Stimulated activated CD8-positive, alpha-beta memory T cell treated with anti-CD3 and anti-CD28 coated beads, Interleukin-12 subunit alpha, Interleukin-12 subunit beta, amount 100 ng/mL, for 4 hours (primary cell): ENCODE results near the gene RPH3AL.
"Not testable (repeated sequence)": the region's sequence is repeated elsewhere in the genome, so short reads cannot be mapped to it uniquely, and the experiment has no call there.

Source experiments
- DNase-seq: peaks from one replicate; pipeline ENCODE4 v3.0.0-alpha.2; 2020; ENCODE audit warnings: low read depth

RPH3AL gene

DNA sequence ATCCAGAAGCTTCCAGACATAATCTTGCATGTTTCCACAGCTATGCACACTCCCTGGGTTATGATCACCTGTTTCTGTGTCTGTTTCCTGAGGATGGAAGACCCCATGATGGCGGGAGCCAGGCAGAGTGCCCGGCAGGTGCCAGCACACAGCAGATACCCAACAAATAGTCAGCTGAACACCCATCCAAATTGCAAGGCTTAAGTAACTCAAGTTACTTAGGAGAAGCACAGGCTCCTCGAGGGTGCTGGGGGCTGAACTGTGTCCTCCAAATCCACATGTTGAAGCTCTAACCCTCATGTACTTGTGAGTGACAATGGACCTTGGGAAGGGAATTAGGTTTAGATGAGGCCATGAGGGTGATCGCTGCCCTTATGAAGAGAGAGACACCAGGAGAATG, 91.7 kb downstream of the RPH3AL start:
- no peak for DNase-seq

DNA sequence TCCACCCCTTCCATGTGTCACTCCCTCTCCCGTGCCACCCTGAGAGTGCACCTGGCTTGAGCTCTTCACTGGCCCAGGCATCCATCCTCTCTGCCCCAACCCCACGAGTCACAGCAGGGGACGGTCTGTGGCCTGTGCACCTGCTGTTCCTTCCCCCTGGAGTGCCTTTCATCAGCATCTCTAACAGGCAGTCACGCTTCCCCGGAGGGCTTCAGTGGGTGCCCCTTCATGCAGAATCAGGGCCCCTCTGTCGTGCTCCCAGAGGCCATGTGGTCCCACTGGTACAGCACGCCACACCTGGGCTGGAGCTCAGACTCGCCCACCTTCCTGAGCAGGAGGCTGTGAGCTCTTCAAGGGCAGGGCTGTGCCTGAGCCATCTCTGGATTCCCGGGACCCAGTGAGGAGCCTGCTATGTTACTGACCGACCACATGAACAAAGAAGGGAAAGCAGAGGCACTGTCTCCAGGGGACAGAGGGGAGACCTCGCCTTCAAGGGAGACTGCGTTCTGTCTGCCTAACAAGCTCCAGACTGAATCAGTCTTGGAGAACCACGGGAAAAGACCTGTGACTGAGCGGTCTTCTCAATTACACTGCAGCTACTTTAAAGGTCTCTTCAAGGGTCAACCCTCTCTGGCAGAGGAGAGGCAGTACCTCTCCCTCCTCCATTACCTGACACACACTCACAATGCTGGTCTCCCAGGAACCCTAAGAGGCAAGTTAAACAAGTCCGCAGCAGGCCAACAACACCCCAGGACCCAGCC, 92.4 kb downstream of the RPH3AL start:
- no peak for DNase-seq

DNA sequence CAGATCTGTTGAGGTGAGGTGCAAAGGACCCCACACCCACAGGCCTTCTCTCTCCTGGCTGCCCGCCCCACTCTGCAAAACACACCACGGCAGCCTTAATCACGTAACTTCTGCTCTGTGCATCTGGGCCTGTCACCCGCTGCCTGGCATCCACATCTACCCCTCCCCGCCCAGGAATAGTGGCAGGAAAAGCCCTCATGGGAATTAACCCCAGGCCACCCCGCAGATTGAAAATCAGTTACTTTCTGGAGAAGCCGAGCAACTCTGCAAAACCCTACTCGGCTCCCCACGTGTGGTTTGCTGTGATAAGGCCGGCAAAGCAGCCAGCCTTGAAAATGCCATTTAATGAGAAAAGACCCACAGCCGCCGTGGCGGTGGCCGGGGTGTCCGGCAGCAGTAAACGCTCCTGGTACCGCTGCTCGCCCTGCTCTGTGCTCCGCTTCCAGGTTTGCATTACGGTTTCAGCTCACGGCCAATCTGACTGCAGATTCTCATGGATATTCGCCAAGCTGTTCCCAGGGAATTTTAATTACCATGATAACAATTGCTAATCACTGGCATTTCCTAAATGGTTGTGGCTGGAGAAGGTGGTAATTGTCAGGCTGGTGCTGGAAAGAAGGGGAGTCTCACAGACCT, 93.1 kb downstream of the RPH3AL start:
- DNase-seq: no peak

DNA sequence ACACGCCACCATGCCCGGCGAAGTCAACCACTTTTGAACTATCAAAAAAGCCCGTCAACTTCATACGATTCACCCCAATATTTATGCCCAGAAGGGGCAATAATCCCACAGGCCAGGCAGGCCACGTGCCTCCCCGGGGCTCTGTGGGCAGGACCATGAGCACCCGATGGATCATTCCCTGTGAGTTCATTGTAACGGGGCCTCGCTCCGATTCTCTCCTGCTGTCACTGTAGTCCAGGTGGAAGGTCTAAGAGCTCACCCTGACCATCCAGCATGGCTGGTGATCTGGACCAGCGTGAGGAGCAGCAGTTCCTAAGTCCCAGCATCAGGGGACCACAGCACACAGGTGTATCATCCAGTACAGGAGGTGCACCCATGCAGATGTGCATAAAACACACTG, 93.7 kb downstream of the RPH3AL start:
- no peak for DNase-seq

DNA sequence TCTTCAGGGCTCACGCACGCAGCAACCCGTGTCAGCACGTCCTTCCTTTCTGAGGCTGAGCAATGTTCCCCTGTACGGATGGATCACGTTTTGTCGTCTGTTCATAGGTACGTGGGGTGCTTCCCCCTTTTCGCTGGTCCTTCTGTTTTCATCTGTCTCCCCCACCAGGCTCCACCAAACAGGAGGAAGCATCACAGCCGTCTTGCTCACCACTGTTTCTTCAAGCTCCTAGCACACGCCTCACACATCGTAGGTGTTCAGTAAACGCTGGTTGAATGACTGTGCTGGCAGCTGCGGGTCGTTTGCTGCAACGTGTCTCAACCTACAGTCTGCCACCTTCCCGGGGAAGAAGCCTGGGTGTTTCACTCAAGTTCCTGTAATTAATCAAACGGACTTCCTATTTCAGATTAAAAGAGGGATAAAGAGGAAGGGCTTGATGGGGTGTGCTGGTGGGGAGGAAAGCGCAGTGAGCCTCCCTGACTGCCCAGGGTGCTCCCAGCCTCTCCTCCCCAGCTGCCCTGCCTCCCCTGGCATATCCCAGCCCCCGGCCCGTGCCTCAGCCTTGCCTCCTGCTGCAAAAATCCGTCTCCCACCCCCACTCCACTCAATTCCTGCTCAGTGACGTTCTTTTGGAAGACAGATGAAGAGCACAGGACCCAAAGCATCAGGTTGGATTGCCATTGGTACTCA, 94.4 kb downstream of the RPH3AL start:
- DNase-seq: no peak

DNA sequence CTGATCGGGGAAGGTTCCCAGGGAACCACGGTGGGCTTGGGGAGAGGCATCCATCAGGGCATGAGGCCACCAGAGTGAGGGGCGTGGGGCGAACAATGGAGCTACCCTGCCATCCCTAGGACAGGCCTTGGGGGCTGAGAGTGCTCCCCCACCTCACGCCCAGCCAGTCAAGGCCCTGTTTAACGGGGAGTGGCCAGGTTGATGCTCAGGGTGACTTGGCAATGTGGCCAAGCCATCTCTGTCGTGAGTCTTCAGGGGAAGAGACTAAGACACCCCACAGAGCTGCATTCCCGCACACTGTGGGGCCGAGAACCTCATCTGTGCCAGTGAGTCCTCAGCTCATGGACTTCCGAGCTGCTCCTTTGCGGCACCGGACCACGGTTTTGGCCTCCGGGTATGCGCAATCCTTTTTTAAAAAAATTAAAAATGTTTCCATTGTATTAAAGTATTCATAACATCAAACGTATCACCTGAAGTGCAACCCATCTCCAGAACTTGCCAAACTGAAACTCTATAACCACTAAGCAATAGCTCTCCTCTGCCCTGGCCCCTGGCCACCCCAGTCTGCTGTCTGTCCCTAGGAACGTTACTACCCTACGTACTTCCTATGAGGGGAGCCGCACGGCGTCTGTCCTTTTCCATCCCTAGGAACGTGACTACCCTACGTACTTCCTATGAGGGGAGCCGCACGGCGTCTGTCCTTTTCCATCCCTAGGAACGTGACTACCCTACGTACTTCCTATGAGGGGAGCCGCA, 99.3 kb downstream of the RPH3AL start:
- no peak for DNase-seq

DNA sequence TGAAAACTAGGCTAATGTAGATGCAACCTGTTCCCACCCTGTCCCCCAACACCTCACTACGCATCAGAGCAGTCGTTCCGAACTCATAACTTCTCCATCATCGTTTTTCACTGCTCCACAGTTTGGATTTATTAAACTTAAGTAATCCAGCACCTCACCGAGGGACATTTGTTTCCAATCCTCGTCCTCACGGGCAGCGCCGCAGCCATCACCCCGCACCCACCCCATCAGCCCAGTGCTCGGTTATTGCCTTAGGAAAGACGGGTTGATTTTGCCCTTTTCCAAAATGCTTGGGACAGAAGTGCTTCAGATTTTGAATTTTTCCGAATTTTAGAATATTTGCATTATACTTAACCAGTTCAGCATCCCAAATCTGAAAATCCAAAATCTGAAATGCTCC, 100.2 kb downstream of the RPH3AL start:
- DNase-seq: no peak

DNA sequence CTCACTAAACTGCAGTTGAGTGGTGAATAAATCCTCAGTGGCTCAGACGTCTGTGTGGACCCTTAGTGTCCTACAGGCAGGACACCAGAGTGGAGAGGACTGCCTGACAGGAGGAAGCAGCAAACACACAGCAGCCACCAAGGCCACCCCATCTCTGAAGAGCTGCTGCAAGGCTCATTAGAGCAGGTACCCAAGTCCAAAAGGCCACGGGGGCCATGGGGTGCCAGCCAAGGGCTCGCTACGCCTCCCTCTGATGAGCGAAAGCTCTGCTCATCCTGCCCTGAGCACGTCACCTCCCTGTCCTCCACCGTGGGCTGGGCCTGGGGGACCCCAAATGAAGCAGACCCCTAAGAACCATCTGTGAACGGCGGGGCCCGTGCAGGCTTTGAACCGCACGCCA, 101.1 kb downstream of the RPH3AL start:
- no peak for DNase-seq

DNA sequence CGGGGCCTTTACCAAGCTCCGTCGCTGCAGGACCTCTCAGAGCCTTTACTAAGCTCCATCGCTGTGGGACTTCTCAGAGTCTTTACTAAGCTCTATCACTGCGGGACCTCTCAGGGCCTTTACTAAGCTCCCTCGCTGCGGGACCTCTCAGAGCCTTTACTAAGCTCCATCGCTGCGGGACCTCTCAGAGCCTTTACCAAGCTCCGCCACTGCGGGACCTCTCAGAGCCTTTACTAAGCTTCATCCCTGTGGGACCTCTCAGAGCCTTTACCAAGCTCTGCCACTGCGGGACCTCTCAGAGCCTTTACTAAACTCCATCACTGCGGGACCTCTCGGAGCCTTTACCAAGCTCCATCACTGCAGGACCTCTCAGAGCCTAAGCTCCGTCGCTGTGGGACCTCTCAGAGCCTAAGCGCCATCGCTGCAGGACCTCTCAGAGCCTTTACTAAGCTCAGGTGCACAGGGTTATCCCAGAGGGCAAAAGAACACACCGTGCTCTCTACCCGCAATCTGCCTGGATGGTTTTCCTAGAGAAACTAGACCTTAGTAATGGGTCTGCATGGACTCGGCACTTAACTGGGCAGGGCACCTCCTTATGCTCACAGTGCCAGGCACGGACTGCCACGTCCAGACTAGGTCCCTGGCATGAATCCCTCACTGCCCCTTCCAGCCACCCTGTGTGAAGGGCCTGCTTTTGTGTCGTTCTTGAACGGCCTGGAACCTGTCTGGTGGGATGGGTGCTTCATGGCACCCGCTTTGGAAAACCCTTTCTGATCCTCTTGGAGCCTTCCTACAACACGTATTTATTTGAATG, 101.9 kb downstream of the RPH3AL start:
- DNase-seq: no peak

DNA sequence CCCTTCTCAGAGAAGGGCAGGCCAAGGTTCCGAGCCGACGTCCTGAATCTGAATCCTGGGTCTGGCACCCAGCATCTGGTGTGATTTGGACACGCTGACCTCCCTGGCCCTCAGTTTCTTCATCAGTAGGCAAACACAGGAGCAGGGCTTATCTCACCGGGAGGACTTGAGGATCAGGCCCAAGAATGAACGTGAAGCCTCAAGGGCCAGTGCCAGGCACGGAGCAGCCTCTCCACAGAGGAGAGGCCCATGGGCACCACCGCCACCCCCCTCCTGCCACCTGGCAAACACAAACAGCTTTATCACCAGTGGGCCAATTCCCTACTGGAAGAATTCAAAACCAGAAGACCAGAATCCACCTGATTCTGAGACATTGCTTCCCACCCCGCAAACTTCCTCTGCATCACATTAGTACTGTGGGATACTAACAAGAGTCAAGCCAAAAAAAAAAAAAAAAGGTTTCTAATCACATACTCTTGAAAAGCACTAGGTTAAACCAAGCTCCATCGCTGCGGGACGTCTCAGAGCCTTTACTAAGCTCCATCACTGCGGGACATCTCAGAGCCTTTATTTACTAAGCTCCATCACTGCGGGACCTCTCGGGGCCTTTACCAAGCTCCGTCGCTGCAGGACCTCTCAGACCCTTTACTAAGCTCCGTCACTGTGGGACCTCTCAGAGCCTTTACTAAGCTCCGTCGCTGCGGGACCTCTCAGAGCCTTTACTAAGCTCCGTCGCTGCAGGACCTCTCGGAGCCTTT, 103.2 kb downstream of the RPH3AL start:
- DNase-seq: no peak

DNA sequence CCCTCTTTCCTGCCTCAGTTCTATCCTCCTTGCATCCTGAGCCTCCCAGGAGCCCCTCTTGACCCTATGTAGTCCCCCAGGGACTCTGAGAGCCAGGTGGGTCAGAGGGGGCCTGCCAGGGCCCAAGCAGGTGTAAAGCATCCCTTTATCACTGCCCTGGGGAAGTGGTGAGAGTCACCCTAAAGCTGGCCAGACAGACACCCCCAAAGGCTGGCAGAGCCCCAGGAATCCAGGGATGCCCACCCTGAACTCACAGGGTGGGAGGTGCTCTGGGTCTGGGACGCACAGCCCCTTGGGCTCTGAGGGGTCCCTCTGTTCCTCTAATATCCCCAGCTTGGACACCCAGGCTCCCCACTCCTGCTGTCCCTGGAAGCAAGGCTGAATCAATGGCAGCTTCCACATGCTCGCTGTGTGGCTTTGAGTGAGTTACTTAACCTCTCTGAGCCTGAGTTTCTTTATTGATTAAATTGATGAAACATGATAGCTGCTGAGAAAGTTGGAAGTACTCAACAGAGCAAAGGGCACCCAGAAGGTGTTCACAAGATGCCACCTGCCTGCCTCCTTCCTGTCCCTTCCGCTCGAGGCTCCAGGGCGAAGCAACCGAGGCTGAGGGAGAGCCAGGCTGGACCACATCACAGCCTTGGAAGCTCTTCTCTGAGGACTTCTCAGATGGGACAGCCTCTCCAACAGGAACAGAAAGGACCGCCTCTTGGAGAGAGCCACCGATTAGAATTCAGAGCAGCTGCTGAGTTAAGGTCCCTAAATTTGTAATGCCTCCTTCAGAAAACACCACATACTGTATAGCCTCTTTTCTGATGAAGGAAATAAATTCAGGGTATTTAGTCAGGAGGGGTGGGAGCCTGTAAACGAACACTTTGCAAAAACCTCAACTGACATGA, 104.0 kb downstream of the RPH3AL start:
- DNase-seq: no peak

DNA sequence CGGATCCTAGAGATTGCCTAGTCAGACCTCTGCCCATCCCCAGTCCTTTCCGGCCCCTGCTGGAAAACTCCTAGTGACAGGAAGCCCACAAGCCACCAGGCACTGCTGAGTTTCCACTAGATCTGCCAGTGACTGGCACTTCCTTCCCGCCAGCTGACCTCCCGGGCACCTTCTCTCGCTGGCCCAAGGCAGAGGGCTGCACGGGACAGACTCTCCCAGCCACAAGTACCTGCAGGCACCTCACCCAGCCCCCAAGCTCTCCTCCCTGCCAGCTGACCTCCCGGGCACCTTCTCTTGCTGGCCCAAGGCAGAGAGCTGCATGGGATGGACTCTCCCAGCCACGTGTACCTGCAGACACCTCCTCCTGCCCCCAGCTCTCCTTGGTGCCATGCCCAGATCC, 104.8 kb downstream of the RPH3AL start:
- DNase-seq: no peak

DNA sequence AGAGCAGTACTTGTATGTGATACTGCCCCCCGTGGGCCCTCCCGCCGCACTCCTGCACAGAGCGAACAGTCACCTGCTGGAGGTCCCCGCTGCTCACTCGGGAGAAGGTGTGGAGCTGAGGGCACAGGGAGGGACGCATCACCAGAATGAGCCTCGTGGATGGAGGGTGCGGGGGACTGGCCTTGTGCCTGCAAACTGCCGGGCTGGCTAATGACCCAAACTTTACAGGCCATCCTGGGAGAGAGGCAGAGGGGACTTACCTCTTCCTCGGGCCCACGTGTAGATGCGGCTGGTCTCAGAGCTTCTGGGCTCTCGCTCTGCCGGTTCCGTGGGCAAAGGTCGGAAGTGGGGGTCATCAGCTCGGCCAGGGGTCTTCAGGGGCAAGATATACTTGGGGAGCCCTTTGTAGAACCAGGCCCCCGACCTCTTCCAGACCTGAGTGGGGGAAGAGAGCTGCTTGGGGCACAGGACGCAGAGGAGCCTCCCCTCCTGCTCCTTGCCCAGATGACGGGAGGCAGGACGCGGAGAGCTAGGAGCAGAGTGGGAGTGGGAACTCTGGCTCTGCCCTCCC, 105.7 kb downstream of the RPH3AL start:
- DNase-seq: no peak

DNA sequence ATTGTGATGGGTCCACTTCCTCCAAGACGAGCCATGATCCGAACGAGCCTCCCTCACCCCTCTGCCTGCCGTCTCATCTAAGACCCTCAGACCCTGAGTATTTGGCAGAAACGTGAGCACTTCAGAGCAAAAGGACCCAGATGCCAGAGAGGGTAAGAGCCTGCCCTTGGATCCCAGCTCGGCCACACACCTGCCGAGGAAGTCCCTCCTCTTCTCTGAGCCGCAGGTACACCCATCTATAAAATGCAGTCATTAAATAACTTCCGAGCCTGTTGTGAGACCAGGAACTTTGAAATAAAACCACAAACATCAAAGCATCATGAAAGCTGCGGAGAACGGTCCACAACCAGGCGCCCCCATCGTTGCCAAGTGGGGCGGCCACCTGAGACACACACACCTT, 106.4 kb downstream of the RPH3AL start:
- DNase-seq: no peak

DNA sequence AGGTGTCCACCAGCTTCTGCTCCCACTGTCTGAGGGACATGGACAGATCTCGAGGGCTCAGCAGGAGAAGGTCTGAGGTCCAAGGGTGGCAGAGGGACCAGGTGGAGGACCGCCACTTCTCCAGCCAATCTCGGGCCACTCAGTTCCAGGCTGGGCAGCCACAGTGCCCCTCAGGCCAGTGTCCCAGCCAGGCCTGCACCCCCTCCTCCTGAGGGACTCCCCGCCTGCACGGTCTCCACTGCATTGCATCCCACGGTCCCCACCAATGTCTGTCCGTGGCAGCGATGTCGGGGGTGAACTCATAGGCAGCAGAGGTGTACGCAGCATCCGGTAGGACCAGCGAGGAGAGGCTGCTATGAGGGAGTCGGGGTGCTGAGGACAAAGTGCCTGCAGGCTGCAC, 107.0 kb downstream of the RPH3AL start:
- DNase-seq: no peak

DNA sequence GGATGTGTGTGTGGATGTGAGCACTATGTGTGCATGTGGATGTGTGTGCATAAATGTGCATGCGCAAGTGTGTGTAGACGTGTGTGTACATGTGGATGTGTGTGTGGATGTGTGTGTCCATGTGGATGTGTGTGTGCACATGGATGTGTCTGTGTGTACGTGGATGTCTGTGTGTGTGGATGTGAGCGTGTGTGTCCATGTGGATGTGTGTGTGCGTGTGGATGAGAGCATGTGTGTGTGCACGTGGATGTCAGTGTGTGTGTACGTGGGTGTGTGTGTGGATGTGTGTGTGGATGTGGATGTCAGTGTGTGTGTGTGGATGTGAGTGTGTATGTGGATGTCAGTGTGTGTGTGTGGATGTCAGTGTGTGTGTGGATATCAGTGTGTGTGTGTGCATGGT, 107.6 kb downstream of the RPH3AL start:
- DNase-seq: no peak

DNA sequence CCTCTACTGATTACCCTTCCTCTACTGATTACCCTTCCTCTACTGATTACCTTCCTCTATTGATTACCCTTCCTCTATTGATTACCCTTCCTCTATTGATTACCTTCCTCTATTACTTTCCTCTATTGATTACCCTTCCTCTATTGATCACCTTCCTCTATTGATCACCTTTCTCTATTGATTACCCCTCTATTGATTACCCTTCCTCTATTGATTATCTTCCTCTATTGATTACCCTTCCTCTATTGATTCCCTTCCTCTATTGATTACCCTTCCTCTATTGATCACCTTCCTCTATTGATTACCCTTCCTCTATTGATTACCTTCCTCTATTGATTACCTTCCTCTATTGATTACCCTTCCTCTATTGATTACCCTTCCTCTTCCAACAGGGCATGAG, 108.7 kb downstream of the RPH3AL start:
- not testable (repeated sequence) for DNase-seq

DNA sequence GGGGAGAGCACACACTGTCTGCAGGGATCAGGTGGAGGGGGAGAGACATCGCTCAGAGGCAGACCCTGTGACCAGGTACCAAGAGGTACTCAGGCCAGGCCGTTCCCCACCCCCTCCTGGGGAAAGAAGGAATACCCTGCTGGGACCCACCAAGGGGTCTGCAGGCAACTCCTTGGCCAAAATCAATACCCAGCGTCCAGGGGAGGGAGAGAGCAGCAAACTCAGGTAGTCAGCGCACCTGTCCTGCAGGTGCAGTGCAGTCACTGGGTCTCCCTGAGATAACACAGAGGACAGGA, 113.7 kb downstream of the RPH3AL start:
- DNase-seq: no peak

DNA sequence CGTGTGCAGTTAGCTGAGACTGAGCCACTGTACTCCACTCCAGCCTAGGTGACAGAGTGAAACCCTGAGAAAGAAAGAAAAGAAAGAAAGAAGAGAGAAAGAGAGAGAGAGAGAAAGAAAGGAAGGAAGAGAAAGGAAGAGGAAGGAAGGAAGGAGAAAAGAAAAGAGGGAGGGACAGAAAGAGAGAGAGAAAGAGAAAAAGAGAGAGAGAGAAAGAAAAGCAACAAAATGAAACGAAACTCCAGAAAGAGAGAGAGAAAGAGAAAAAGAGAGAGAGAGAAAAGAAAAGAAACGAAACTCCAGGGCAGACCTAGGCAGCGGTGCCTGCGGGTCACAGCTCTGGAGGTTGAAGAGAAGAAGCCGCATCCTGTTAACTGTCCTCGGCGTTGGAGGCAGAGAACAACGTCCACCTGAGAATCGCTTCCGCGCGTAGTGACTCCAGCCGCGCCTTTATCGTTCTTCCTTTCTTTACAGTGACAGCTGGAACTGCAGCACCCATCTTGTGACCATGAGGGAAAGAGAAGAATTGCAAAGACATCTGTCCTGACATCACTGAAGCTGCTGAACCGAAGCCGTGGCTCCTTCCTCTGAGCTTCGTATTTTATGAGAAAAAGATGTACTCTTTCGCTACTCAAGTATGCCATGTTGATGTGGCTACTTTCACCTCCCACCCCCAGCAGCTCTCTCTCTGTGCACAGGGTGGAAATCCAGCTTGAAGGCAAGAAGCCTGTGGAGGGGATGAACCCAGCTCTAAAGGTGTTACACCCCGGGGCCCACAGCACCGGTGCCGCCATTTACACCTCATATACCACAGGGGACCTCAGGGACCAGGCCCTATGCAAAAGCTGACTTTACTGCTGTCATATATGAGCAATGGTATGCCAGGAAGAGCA, 114.3 kb downstream of the RPH3AL start:
- no peak for DNase-seq
